Right lung (tissue), 5 donors: ENCODE measurements around the gene USH1C. TPM values are rescaled to one million over a fixed set of nuclear protein-coding genes. Genes with fewer than 3 reads are reported as not detected.

Experiments used
- DNase-seq, 2 donors: peaks; one replicate each; pipeline ENCODE4 v3.0.0-alpha.2; 2013
- polyA plus RNA-seq, 5 donors: library from polyadenylated mRNA; unstranded; fragments of 120-200 nt; gene quantifications; one replicate each; pipeline versions ENCODE4 v1.2.1 to v1.2.3, GENCODE V29; 2013; ENCODE audit warnings: inconsistent platforms in 1 of 5, low replicate concordance in 1 of 5; ENCODE audit not compliant: insufficient read length in 5 of 5, insufficient read depth in 1 of 5

Gene USH1C
- polyA plus RNA-seq, 5 donors = 0.26 to 0.88 (median 0.33) TPM

DNA sequence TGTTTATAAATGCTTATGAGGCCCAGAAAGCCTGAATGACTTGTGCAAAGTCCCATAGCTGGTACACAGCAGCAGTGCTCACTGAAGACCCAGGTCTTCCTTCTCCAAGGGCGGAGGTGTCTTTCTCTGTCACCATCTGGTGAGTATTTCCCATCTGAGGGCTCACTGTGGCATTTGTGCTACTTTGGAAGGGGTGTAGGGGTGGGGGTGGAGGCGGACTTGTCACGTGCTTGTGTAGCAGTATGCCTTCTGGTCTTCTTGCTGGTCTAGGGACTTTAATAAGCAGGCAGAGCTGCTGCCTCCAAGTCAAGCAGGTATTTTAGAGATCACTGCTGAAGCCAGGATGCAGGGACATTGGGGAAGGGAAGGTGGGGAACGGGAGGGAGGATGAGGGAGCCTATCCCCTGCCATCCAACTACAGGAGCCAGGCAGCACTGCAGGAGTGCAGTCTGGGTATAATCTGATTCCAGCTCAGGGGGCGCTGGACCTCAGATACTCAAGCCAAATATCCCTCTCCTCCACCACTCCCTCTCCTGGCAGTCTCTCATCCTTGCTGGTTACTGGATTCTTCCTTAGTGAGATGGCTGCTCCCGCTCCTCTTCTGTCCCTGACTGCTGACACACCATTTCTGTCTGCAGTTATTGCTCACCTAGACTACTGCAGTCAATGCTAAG lies 71.0 kb downstream of the USH1C start:
- no peak for DNase-seq

GRCh38 chr11:17472467-17472866 lies 71.7 kb downstream of the USH1C start:
- DNase-seq = no peak

DNA sequence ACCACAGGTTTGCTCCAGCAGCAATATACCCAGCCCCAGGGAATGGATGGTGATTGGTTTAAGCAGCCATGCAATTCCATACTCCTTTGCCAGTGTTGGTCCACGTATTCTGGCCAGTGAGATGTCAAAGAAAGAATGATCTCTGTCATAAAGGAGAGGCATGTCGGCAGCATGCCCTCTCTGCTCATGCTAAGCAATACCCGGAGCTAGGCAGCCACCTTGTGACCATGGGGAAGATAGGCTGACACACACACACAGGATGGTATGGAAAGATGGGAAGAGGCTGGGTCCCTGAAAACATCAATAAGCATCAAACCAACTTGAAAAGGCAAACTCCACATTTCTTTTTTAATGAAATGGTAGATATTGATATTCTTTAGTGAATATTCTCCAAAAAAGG lies 72.7 kb downstream of the USH1C start:
- DNase-seq = no peak

- DNase-seq = no peak
These were observed 74.2 kb downstream of the USH1C start for GRCh38 chr11:17469998-17470397.

- DNase-seq = no peak
These were observed 76.1 kb downstream of the USH1C start for GRCh38 chr11:17468122-17468521.

DNA sequence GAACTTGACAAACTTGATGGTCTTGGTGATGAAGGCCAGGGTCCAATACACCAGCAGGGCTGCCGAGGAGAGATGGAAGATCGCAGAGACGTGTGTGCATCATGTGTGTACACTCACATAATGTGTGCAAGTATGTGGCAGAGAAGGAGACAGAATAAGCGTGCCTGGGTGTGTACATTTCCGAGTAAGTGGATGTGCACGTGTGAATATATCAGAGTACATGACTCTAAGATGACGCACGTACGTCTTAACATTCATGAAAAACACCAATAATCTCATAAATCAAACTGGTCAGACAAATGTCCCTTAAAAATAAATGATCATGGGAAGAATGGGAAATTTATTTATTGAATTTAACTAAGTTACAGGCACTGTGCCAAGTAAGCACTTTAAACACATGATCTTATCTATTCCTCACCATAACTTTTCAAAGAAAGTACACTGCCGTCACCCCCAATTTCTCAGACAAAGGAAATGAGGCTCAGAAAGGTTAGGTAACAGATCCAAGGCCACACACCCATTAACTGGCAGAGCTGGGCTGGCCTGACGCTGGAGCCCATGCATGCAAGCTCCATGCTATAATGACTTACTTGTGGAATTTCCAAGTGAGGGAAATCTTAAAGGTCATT lies 80.6 kb downstream of the USH1C start:
- no peak for DNase-seq

GRCh38 chr11:17462940-17463339 lies 81.3 kb downstream of the USH1C start:
- DNase-seq = no peak

- DNase-seq = no peak
These were observed 83.8 kb downstream of the USH1C start for GRCh38 chr11:17460406-17460805.

GRCh38 chr11:17459236-17459896 lies 84.8 kb downstream of the USH1C start:
- DNase-seq = no peak

DNA sequence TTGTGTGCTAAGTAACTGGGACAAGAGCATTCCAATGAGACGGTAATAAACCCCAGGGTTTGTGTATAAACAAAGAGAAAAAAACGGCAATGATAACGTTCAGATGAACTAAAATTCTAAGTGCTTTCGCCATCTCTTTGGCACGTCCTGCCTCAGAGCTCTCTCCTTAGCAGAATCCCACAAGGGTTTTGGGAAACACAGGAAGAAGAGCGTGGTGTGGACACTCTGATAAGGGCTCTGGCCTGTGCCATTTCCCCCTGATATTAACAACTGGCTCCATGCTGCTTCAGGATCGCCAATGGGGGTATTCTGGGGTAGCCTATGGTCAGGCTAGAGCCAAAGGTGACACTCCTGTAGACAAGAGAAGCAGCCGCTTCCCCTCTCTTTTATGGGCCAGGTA lies 85.9 kb downstream of the USH1C start:
- DNase-seq = no peak

DNA sequence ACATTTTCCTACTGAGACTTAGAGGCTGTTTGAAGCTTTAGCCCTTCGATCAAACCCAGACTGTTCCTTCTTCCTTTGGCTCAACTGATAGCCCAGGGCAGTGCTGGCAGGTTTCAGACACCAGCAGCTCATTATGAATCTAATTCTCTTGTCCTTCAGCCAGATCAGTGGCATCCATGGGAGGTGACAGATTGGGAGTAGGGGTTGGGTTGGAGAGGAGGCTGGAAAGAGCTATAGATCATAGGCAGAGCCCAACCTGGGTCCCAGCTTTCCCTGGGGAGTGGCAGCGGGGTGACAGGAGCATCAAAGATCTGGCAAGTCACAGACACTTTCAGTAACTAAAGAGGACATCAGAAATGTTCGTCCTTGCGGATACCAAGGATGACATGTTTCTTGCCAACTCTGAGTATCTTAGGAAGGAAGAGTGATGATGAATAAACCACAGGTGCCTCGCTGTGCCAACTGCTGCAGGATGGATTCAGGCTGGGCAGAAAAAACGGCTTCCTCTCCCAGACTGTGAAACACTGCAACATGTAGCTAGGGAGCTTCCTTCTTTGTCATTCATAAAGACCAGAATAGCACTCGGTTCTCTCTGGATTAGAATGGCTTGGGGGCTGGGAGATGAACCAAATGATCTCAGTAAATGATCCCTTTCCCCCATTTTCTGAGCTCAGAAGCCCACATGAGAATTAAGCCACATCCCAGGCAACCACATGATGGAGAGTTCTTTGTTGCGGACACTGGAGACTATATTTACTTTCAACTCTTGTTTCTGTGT lies 86.6 kb downstream of the USH1C start:
- no peak for DNase-seq

DNA sequence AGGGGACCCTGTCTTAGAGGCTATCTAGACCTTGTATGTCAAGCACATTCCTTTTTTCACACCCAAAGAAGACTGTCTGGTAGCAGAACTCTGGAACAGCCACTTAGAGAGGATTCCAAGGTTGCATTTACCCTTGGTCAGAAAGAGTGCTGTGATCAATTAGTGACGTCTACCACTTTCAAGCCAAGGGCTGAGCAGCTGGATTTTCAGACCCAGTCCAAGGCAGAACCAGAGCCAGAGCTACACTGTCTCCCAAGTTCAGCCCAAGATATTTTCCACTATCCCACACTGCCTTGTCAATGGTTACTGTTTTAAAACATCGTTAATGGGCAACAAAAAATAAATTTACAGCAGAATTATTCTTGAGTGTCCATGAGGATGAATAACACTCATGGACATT lies 91.5 kb downstream of the USH1C start:
- no peak for DNase-seq

DNA sequence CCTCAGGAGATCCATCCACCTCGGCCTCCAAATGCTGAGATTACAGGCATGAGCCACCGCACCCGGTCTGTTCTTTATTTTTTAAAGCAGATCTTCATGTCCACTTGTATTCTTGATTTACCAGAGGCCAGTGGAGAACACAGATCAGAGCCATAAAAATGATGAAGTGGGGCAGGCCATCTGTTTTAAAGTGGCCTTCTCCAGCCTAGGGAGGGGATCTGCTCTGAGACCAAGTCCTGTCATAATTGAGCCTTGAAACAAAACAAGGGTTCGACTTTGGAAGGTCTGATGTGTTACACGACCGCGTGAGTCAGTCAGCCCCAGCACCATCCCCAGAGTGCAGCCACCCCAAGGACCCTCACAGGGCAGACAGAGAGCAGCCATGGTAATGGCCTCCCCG lies 95.1 kb downstream of the USH1C start:
- DNase-seq = no peak

DNA sequence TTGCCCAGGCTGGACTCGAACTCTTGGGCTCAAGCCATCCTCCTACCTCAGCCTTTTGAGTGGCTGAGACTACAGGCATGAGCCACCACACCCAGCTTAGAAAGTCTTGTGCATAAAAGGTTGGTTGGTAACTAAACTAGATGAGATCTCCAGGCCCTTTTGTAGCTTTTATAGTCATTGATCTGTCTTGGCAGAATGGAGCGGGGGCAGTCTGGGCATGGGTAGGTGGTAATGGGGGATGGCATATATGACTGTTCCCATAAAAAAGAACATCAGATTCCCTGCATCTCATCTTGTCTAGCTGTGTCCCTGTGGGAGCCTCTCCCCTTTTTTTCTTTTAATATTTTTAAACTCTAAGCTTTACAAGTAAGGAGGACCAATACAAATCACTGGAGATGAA lies 97.7 kb downstream of the USH1C start:
- no peak for DNase-seq

GRCh38 chr11:17445240-17445795 lies 98.9 kb downstream of the USH1C start:
- no peak for DNase-seq

DNA sequence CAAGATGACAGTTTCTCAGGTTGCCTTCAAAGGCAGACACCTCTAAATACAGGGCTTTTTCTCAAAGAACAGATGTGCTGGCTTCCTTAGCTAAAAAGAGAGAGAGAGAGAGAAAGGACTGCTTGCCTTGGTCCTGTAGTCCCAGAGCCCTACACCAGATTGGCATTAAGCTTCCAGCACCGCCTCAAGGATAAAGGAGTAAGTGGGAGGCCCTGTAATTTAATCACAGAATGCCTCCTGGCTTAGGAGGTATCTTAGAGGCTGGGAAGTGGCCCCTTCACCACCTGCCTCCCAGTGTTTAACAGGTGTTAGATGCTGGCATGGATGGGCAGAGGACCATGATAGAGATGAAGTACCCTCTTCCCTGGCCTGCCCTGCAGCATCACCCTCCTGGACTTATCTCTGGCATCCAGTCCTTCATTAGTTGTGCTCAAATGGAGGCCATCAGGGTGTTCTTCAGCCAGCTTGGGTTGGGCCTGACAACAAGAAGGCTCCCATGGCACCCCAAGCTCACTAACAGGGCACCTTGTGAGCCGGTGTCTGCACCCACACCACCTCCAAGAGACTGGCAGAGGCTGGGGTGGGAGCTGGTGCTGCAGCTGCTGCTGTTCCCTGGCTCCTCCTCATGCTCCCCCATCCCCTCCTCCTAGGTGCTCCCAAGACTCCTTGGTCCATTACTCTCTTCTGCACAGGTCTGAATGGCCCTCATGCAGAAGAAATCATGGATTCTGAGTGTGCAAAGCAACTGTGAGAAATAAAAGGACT lies 100.1 kb downstream of the USH1C start:
- no peak for DNase-seq

Other genes with a start within 250 kb of the USH1C start
- gene NCR3LG1, start 192.6 kb downstream of the USH1C start, polyA plus RNA-seq = under 1 TPM; 0.54 to 0.99 (median 0.61) TPM
- 10 to 100 TPM in 2 of 5 donors, 1 to 10 TPM in 3; 4.4 to 11.9 (median 6.4) TPM for gene KCNJ11, start 155.8 kb downstream of the USH1C start, polyA plus RNA-seq
- gene ABCC8, start 67.6 kb downstream of the USH1C start, polyA plus RNA-seq = 1 to 10 TPM; 5.2 to 8.5 (median 5.9) TPM
- under 1 TPM; 0.06 to 0.24 (median 0.14) TPM for gene OTOG, start 2.8 kb upstream of the USH1C start, polyA plus RNA-seq
- gene MYOD1, start 175.2 kb upstream of the USH1C start, polyA plus RNA-seq = 1 to 10 TPM in 1 of 5 donors, not detected in 4; 3.6 TPM
- 1 to 10 TPM in 1 of 5 donors, under 1 TPM in 4; 0.67 to 1.2 (median 0.72) TPM for gene KCNC1, start 190.4 kb upstream of the USH1C start, polyA plus RNA-seq